Endothelial cell of umbilical vein (primary cell): ENCODE data around the gene NAV3. TPM values are rescaled to one million over a fixed set of nuclear protein-coding genes. Genes with fewer than 3 reads are reported as not detected.

Source experiments
- BruUV-seq: library from RNA; stranded (reverse); fragments of 400-500 nt; replicated peaks from 2 replicates; lab custom pipeline; 2021; lab: Mats Ljungman, UMichigan
- CTCF ChIA-PET: fragments of 300-600, 350-600 bp; sonication (Branson Sonifier 250); formaldehyde crosslinking; loops from one replicate; lab custom pipeline; 2021; ENCODE audit warnings: antibody characterized with exemption, inconsistent platforms; lab: Charles Lee
- POLR2A ChIA-PET: fragments of 300-600, 350-600 bp; sonication (Branson Sonifier 250); formaldehyde crosslinking; loops from one replicate; lab custom pipeline; 2021; ENCODE audit warnings: antibody characterized with exemption, inconsistent platforms; lab: Charles Lee
- DNase-seq: peaks from one replicate; pipeline ENCODE4 v3.0.0-alpha.2; 2011; ENCODE audit warnings: low read depth, low spot score
- FAIRE-seq: peaks from 2 replicates; lab custom pipeline; 2011; peaks lifted over from hg19 to GRCh38; lab: Jason Lieb, UNC
- H2AFZ ChIP-seq: 2 replicates; pipeline ENCODE4 v1.6.0; 2012; ENCODE audit warnings: low read depth, low read length, control low read depth, inconsistent platforms
- H3K27ac ChIP-seq: 2 replicates; pipeline ENCODE4 v1.5.1; 2011; ENCODE audit warnings: low read depth, mild to moderate bottlenecking, control low read depth, low read length, moderate library complexity; ENCODE audit not compliant: insufficient read depth
- H3K27me3 ChIP-seq, 2 experiments: 2 replicates each; pipeline versions ENCODE4 v1.6.0 to v1.6.1; 2011; ENCODE audit warnings: low read length in 2 of 2, mixed read lengths in 1 of 2; ENCODE audit not compliant: control insufficient read depth in 2 of 2, insufficient read depth in 2 of 2
- H3K36me3 ChIP-seq, 2 experiments: 2 replicates in 1 of 2; 3 replicates in 1 of 2; pipeline ENCODE4 v1.5.1; 2011; ENCODE audit warnings: low read length in 2 of 2, mild to moderate bottlenecking in 1 of 2, moderate library complexity in 1 of 2; ENCODE audit not compliant: control insufficient read depth in 2 of 2, insufficient read depth in 2 of 2; ENCODE audit errors: extremely low read depth in 1 of 2
- H3K4me1 ChIP-seq: 3 replicates; pipeline ENCODE4 v1.5.1; 2011; ENCODE audit warnings: mild to moderate bottlenecking, low read length; ENCODE audit not compliant: control insufficient read depth, insufficient read depth; ENCODE audit errors: extremely low read depth
- H3K4me2 ChIP-seq: 2 replicates; pipeline ENCODE4 v1.6.1; 2011; ENCODE audit warnings: low read length, control low read depth, mixed read lengths; ENCODE audit not compliant: insufficient read depth
- H3K4me3 ChIP-seq, 3 experiments: fragments of 200-600 bp in 1 of 3; sonication (generic), shearing (Covaris generic) in 1 of 3; replicated peaks in 1 of 3; 2 replicates each; pipeline ENCODE4 v1.5.1; 2011 to 2016; ENCODE audit warnings: control low read depth in 3 of 3, low read length in 3 of 3, mild to moderate bottlenecking in 2 of 3, inconsistent platforms in 1 of 3, low read depth in 1 of 3, moderate library complexity in 1 of 3; ENCODE audit not compliant: insufficient read depth in 1 of 3
- H3K79me2 ChIP-seq: 2 replicates; pipeline ENCODE4 v1.6.0; 2012; ENCODE audit warnings: low read length, inconsistent platforms; ENCODE audit not compliant: control insufficient read depth, insufficient read depth
- H3K9ac ChIP-seq: replicated peaks from 2 replicates; pipeline ENCODE3; 2011; ENCODE audit warnings: low read length, control low read depth; ENCODE audit not compliant: insufficient read depth; ENCODE audit errors: extremely low read depth
- H3K9me1 ChIP-seq: replicated peaks from 3 replicates; pipeline ENCODE4 v1.6.0; 2011; ENCODE audit warnings: mild to moderate bottlenecking, low read length; ENCODE audit not compliant: control insufficient read depth, insufficient read depth; ENCODE audit errors: extremely low read depth
- H3K9me3 ChIP-seq: replicated peaks from 2 replicates; pipeline ENCODE4 v1.5.1; 2012; ENCODE audit warnings: low read length, inconsistent platforms; ENCODE audit not compliant: control insufficient read depth, insufficient read depth
- H4K20me1 ChIP-seq: replicated peaks from 2 replicates; pipeline ENCODE3; 2011; ENCODE audit warnings: mild to moderate bottlenecking, low read length; ENCODE audit not compliant: control insufficient read depth, insufficient read depth; ENCODE audit errors: extremely low read depth
- CTCF ChIP-seq, 2 donors: IDR thresholded peaks; 1 replicate in 1 of 2; 2 replicates in 1 of 2; pipeline ENCODE4 v1.5.1; 2011; ENCODE audit warnings: low read length in 2 of 2, mild to moderate bottlenecking in 2 of 2, moderate library complexity in 2 of 2, control low read depth in 1 of 2, inconsistent platforms in 1 of 2, low read depth in 1 of 2; ENCODE audit not compliant: insufficient read depth in 1 of 2; ENCODE audit errors: extremely low read depth in 1 of 2
- EZH2 ChIP-seq: IDR thresholded peaks from 2 replicates; pipeline ENCODE4 v1.6.1; 2012; ENCODE audit warnings: borderline replicate concordance, low read depth, mild to moderate bottlenecking, moderate library complexity, low read length, inconsistent platforms; ENCODE audit not compliant: severe bottlenecking
- FOS ChIP-seq: IDR thresholded peaks from 2 replicates; pipeline ENCODE4 v1.6.1; 2011; ENCODE audit warnings: mild to moderate bottlenecking, low read length, moderate library complexity, borderline replicate concordance; ENCODE audit not compliant: insufficient read depth
- GATA2 ChIP-seq: IDR thresholded peaks from 2 replicates; pipeline ENCODE4 v1.7.0; 2011; ENCODE audit warnings: low read depth, mild to moderate bottlenecking, moderate library complexity, mixed read lengths, low read length; ENCODE audit not compliant: insufficient read length, insufficient read depth
- JUN ChIP-seq: IDR thresholded peaks from 2 replicates; pipeline ENCODE4 v1.6.1; 2011; ENCODE audit warnings: borderline replicate concordance, low read depth; ENCODE audit not compliant: insufficient read length, insufficient read depth
- MAX ChIP-seq: IDR thresholded peaks from 2 replicates; pipeline ENCODE4 v1.6.1; 2011; ENCODE audit not compliant: insufficient read depth, insufficient read length
- MYC ChIP-seq: IDR thresholded peaks from one replicate; pipeline ENCODE4 v1.6.1; 2011; ENCODE audit warnings: mild to moderate bottlenecking, low read depth, low read length
- POLR2A ChIP-seq: IDR thresholded peaks from 2 replicates; pipeline ENCODE4 v1.6.1; 2012; ENCODE audit warnings: low read depth, mild to moderate bottlenecking, control low read depth, low read length
- POLR2AphosphoS5 ChIP-seq: IDR thresholded peaks from 2 replicates; pipeline ENCODE4 v1.6.1; 2012; ENCODE audit warnings: low read depth, mild to moderate bottlenecking, control low read depth, low read length, moderate library complexity; ENCODE audit not compliant: insufficient read depth
- dilution Hi-C: fragments of 300-500 bp; cut with MboI; formaldehyde crosslinking; loops from one replicate; pipeline ENCODE4 v1.15.0; 2019; ENCODE audit warnings: low sequenced_read_pairs; ENCODE audit not compliant: extremely low pct_ligation_motif_present
- intact Hi-C: fragments of 100-400 bp; cut with micrococcal nuclease; formaldehyde crosslinking; loops from one replicate; pipeline ENCODE4 v1.10.0; 2022
- polyA plus RNA-seq, 4 experiments: library from polyadenylated mRNA; depleted of rRNA in 3 of 4; stranded (reverse) in 3 of 4; unstranded in 1 of 4; fragments of >200 nt; gene quantifications; 2 replicates each; pipeline versions ENCODE4 v1.2.1 to v1.2.3, GENCODE V29; 2011 to 2012; ENCODE audit warnings: missing spikeins in 1 of 4
- total RNA-seq: library from RNA; stranded (reverse); gene quantifications from 2 replicates; pipeline ENCODE4 v1.2.3, GENCODE V29; 2021

Gene NAV3
- total and polyA plus RNA-seq, 2 donors (not counting 3 experiments of a cell fraction or from before 2014, with no cell fraction given) = 6.7 to 40.1 TPM

- no peak overlapping the region for H3K9ac ChIP-seq
- ChIA-PET CTCF (interaction anchor here (1.2 to 1.8 kb wide), 5 partner anchors 11 to 45 kb away, joined by 4 to 7 read pairs (median 4); no protein-coding TSS in a partner anchor), POLR2A (no interaction called here)
- no peaks in the 10 kb centered on the region for H4K20me1 ChIP-seq
- H3K27ac ChIP-seq = no peak overlapping the region
- no peak overlapping the region for H3K4me3 ChIP-seq
- no peaks in the 10 kb centered on the region for H3K36me3 ChIP-seq
- peaks cover 13% of the 10 kb centered on the region for H3K4me1 ChIP-seq
- peak; percentile 31 for DNase-seq
- no peaks in the 10 kb centered on the region for H3K27me3 ChIP-seq
- H2AFZ ChIP-seq = no peak overlapping the region
- no peaks in the 10 kb centered on the region for H3K9me3 ChIP-seq
- peaks cover 72% of the 10 kb centered on the region for H3K79me2 ChIP-seq
- intact Hi-C loops (no loop called here), dilution Hi-C loops (no loop called here)
- peak overlapping the region; percentile 44 for H3K4me2 ChIP-seq
- peak; percentile 37 for TF ChIP-seq FOS
- TF ChIP-seq MYC = no peak
- no peak for TF ChIP-seq CTCF (IDR thresholded peaks at IDR 0.05; ENCODE audit: extremely low read depth in 1 of 2, insufficient read depth in 1 of 2, low read depth in 1 of 2, low read length in 2 of 2)
- peak; percentile 38 for FAIRE-seq
- BruUV-seq = no TSS peak
- H3K9me1 ChIP-seq = no peaks in the 10 kb centered on the region
Observed at GRCh38 chr12:77954206-77954555, 123.5 kb downstream of the NAV3 start.

GRCh38 chr12:77957062-77957461 is 126.4 kb downstream of the NAV3 start:
- H3K27me3 ChIP-seq = no peaks in the 10 kb centered on the region
- no peak overlapping the region for H3K4me2 ChIP-seq
- ChIA-PET CTCF (interaction anchor here (1.0 to 1.5 kb wide), 3 partner anchors 10 to 32 kb away, joined by 3 to 5 read pairs (median 4); no protein-coding TSS in a partner anchor), POLR2A (no interaction called here)
- no TSS peak for BruUV-seq
- no peak overlapping the region for H2AFZ ChIP-seq
- H4K20me1 ChIP-seq = no peaks in the 10 kb centered on the region
- peaks cover 65% of the 10 kb centered on the region for H3K79me2 ChIP-seq
- no peak for TF ChIP-seq CTCF (IDR thresholded peaks at IDR 0.05; ENCODE audit: extremely low read depth in 1 of 2, insufficient read depth in 1 of 2, low read depth in 1 of 2, low read length in 2 of 2)
- TF ChIP-seq JUN = no peak
- no peak for TF ChIP-seq MAX
- no peak for TF ChIP-seq EZH2
- no peak for TF ChIP-seq GATA2
- TF ChIP-seq POLR2AphosphoS5 = no peak
- TF ChIP-seq POLR2A = no peak
- no peak for TF ChIP-seq FOS
- TF ChIP-seq MYC = no peak
- peaks cover 13% of the 10 kb centered on the region for H3K4me1 ChIP-seq
- no peak overlapping the region for H3K27ac ChIP-seq
- DNase-seq (no peak), FAIRE-seq (no peak)
- intact Hi-C loops = no loop called here
- H3K9ac ChIP-seq = no peak overlapping the region
- H3K4me3 ChIP-seq = no peak overlapping the region
- dilution Hi-C loops = no loop called here
- H3K9me1 ChIP-seq = no peaks in the 10 kb centered on the region
- no peaks in the 10 kb centered on the region for H3K9me3 ChIP-seq
- H3K36me3 ChIP-seq = no peaks in the 10 kb centered on the region
